22Rv1 (cell line): ENCODE measurements around the gene VEPH1.
A peak's percentile ranks its signal among the peaks of the same experiment; 100 is the strongest.

ENCODE experiments used
- H3K27ac ChIP-seq: fragments of 450-650 bp; 2 replicates; pipeline ENCODE4 v1.5.1; 2017
- ZFX ChIP-seq: fragments of 450-650 bp; IDR thresholded peaks from 2 replicates; pipeline ENCODE4 v1.6.1; 2017; ENCODE audit warnings: antibody characterized with exemption, borderline replicate concordance
- TF ChIP-seq, protein P1 (sequence below): fragments of 450-650 bp; IDR thresholded peaks from 2 replicates; pipeline ENCODE4 v1.5.1; 2017; ENCODE audit warnings: mild to moderate bottlenecking

Gene VEPH1

DNA sequence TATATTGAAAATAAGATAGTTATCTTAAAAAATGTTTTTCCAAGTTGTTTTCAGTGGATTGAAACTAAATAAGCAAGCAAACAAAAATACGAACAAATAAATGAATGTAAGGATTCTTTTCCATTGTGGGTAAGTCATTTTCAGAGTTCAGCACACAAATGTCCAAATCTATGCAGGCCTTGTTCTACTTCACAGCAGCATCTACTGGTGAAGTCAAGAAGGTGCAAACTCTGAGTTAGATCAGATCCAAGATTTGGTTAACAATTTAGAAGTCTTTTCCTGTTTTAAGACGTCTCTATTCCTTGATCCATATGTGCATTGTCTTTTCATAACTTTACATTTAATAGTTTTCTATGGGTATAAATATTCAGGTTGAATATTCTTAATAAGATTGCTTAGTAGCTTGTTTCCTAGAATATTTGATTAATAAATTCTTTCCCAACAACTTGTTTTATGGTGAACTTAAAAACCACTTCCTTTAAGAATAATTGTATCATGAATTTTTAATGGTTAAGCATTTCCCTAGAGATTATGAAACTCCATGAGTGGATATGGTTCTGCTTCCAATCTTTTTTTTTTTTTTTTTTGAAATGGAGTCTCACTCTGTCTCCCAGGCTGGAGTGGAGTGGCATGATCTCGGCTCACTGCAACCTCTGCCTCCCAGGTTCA is 56.1 kb downstream of the VEPH1 start:
- no peak for TF ChIP-seq ZFX
- TF ChIP-seq, protein P1, sequence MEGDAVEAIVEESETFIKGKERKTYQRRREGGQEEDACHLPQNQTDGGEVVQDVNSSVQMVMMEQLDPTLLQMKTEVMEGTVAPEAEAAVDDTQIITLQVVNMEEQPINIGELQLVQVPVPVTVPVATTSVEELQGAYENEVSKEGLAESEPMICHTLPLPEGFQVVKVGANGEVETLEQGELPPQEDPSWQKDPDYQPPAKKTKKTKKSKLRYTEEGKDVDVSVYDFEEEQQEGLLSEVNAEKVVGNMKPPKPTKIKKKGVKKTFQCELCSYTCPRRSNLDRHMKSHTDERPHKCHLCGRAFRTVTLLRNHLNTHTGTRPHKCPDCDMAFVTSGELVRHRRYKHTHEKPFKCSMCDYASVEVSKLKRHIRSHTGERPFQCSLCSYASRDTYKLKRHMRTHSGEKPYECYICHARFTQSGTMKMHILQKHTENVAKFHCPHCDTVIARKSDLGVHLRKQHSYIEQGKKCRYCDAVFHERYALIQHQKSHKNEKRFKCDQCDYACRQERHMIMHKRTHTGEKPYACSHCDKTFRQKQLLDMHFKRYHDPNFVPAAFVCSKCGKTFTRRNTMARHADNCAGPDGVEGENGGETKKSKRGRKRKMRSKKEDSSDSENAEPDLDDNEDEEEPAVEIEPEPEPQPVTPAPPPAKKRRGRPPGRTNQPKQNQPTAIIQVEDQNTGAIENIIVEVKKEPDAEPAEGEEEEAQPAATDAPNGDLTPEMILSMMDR: peak; percentile 55
- H3K27ac ChIP-seq: no peak overlapping the region

DNA sequence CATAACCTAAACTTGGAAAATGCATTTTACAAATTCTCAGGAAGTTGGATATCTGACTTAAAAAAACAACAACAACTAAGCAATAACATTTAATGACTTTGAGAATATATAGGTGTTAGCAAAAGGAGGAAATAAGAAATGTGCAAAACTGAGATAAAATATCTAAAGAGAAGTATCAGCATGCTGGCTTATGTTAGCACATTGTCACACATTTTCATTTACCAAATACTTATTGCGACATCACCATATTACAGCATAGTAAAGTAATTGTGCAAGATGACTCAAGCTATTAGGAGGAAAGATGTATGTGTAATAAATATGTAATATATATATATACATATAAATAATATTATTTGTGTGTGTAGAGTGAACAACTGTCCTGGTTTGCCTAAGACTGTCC is 57.4 kb downstream of the VEPH1 start:
- TF ChIP-seq, protein P1: no peak
- no peak for TF ChIP-seq ZFX
- H3K27ac ChIP-seq: no peak overlapping the region

DNA sequence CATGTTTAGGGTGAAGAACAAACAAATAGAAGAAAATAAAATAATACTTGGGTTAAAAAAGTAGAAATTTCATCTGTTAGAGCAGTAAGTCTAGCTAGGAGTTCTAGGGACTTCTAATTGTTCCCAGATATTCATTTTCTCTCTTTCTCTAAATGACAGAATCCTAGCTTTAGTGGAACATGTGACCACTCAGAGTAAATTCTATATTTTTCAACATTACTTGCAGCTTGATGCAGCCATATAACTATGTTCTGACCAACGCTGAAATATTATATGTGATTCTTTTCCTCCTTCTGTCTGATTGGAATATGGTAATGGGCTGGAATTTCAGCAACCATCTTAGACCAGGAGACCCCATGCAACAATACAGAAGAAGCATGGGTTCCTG is 58.4 kb downstream of the VEPH1 start:
- TF ChIP-seq ZFX: no peak
- TF ChIP-seq, protein P1: no peak

DNA sequence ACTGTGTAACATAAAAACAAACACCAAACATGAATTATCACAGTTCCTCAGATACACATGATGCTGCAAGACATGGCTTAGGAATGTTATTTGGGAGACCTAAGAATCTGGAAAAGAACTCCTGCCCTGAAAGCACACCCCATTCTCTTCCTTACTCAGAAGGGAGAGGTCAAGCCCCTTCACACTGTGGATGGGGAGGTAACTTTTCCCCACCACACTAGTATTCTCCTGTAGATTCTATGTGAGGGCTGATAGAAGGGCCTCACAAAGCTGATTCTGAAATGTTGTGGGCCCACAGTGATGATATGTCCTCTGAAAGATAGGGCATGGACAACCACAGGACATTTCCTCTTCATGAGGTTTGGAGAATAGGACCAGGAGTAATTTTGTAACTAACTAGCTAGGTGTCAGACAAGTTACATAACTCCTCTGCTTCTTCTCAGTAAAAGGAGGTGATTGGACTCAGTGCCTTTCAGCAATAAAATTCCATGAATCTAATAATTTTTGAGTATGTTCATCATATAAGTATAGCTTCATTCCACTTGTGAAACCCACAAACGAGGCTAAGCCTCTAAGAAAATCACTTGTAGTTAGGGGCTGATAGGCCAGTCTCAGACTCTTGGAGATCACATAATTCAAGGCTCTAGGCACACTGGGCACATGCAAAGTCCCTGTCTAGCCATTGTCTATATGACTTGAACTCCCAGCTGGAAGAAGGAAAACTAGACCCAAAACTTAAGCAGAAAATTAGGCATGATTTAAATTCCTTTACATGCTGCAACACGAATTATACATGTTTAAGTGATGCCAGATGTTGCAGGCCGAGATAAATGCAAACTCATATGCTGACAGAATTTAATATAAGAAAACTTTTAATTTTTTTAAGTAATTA is 59.1 kb downstream of the VEPH1 start:
- no peak overlapping the region for H3K27ac ChIP-seq
- no peak for TF ChIP-seq ZFX
- TF ChIP-seq, protein P1: no peak

More for the DNA sequence above, 58.4 kb downstream of the VEPH1 start:
- H3K27ac ChIP-seq: no peak overlapping the region

DNA sequence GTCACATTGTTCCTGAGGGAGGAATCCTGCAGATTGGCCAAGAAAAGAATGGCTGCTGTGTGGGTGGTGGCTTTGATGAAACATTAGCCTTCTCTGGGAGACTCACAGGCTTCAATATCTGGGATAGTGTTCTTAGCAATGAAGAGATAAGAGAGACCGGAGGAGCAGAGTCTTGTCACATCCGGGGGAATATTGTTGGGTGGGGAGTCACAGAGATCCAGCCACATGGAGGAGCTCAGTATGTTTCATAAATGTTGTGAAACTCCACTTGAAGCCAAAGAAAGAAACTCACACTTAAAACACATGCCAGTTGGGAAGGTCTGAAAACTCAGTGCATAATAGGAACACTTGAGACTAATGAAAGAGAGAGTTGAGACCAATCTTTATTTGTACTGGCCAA is 60.5 kb downstream of the VEPH1 start:
- no peak for TF ChIP-seq ZFX
- TF ChIP-seq, protein P1: no peak
- no peak overlapping the region for H3K27ac ChIP-seq

DNA sequence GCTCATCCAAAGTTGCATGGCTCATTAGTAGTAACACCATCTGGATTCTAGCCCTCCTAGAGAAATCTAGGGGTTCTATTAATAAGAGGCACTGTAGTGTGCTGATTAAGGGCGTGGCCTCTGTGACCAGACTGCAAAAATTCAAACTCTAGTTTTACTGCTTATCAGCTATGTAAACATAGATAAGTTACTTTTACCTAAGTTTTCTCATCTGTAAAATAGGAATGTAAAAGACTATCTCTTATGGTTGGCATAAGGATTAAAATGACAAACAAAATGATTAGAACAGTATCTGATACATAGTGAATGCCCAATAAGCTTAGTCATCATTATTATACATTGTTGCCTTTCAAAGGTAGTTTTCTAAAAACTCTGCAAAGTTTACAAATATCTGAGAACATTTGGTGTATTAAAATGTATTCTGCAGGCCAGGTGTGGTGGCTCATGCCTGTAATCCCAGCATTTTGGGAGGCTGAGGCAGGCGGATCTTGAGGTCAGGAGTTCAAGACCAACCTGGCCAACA is 62.1 kb downstream of the VEPH1 start:
- TF ChIP-seq, protein P1: no peak
- no peak for TF ChIP-seq ZFX
- no peak overlapping the region for H3K27ac ChIP-seq

DNA sequence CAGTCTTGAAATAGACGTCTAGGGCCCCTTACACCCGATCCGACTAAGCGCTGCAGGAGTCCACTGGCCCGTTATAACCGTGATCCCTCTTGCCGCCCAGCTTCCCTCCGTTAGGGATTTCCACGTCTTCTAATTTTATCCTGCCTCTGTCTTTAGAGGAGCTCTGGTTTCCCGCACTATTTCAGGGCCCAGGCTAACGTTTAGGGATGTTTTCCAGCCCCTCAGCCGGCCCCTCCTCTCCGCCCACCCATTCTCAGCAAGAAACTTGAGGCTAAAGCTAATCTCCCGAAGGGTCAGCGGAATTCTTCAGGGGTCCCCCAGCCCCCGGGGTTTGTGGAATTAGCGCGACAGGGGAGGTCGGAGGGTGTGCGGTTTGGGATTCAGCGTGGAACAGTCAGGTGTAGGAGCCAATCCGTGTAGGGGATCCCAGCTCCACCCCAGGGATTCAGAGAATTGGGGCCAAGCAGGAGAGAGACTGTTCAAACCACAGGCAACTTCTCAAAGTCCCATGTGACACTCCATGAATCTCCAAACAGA is 65.0 kb downstream of the VEPH1 start:
- no peak for TF ChIP-seq ZFX
- TF ChIP-seq, protein P1: no peak
- H3K27ac ChIP-seq: no peak overlapping the region
